ENCODE data around the gene GAMT.

Gene GAMT

DNA sequence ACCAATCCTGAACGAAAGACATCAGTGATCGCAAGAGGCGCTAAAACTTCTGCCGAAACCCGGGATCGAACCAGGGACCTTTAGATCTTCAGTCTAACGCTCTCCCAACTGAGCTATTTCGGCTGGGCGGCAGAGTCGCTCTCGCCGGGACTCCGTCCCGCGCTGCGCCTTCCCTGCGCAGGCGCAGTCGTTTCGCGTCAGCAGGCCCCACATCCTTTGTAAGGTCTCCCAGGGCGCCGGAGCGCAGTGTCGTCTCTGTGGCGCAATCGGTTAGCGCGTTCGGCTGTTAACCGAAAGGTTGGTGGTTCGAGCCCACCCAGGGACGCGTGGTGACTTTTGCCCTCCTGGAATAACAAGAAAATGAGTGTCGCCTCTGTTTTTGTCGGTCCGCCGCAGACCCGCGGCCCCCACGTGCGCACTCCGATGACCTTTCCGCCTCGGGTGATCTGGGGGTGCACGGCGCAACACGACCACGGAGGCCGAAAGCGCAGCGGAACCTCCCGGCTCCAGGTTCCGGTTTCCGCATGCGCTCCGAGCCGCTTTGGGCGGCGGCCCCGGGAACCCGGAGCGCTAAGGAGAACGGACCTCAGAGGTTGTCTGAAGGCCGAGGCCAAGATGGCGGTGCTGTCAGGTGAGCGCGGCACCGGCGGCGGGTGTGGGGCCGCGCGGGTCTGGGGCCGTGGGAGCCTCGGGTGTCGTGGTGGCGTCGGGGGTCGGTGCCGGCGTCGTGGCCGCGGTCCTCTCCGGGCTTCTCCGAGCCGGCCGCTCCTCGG, 17.8 kb downstream of the GAMT start, which contains the start of gene NDUFS7:
NDUFS7 (plus strand) TSS at position 596 of the 773 bp plus-strand sequence; CDS start at position 616, 20 bp downstream.
- DNase-seq: peak; percentile 92

DNA sequence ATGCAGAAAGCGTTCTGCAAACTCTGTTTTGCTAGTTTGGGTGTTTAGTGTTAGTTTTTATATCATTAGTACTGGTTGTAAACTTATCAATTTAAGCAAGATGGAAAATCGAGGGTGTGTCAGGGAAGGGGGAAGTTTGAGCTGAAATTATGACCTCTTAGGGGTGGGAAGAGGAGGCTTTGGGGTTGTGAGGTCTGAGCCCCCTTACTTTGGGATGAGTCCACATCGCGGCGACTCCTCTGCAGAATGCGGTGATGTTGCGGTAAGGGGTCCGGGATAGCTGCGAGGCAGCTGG, 18.4 kb downstream of the GAMT start:
- DNase-seq: no peak

DNA sequence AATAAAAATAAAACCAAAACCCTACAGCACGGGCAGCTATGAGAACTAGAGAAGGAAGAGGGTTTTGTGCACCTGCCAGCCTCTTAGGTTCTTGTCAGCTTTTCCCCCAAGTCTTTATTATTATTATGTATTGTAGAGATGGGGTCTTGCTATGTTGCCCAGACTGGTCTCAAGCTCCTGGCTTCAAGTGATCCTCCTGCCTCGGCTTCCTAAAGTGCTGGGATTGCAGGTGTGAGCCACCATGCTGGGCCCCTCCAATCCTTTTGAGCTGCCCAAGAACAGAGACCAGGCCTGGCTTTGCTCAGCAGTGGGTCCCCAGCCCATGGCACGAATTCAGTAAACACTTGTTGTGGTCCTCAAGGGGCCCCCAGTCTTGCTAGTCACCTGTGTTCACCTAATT, 19.1 kb downstream of the GAMT start:
- no peak for DNase-seq

DNA sequence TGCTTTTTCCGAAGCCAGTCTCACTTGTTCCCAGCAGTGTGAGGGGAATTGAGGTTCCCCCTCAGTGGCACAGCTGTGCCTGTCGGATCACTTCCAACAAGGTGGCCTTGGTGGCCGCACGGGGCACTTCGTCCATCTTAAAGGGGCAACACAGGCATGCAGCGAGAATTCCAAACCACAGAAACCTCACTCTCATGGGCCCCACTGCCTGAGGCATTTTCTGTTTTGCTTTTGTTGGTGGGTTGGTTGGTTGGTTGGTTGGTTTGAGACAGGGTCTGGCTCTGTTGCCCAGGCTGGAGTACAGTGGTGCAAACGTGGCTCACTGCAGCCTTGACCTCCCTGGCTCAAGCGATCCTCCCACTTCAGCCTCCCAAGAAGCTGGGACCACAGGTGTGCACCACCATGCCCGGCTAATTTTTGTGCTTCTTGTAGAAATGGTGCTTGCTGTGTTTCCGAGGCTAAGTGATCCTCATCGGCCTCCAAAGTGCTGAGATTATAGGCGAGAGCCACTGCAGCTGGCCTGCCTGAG, 21.3 kb downstream of the GAMT start:
- DNase-seq: no peak

- DNase-seq: no peak
Measured at GRCh38 chr19:1379126-1379905, 22.0 kb downstream of the GAMT start.

DNA sequence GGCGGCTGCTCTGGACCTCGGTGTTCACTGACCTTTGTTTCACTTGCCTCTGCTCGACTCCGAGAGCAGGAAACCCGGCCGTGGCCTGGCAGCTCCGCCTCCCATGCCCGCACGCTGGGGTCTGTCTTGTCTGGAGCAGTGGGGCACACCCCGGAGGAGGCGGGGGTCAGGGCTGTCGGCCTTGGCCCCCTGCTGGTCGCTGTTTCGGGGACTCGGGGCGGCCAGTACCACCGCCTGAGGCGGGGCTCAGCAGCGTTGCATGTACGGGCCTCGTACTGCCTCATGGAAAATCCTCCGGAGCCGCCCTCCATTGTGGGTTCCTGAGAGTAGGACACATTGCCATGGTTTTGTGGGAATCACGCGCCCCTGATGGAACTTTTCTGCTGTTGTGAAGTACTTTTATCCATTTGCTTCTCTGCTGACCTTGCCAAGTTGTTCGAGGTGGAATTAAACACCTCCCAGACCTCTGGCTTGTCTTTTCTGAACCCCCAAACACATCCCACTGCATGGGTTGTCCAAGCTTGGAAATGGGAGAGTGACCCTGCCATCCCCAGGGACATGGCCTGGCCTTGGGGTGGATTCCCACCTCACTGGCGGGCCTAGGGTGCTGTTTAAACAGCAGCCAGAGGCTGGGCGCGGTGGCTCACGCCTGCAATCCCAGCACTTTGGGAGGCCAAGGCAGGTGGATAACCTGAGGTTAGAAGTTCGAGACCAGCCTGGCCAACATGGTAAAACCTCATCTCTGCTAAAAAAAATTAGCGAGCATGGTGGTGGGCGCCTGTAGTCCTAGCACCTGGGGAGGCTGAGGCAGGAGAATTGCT, 23.2 kb downstream of the GAMT start:
- DNase-seq: no peak

- no peak for DNase-seq
Measured at GRCh38 chr19:1377176-1377964, 24.0 kb downstream of the GAMT start.

GRCh38 chr19:1376415-1376805, 24.9 kb downstream of the GAMT start:
- DNase-seq: no peak

GRCh38 chr19:1374250-1374577, 27.1 kb downstream of the GAMT start:
- no peak for DNase-seq

GRCh38 chr19:1373534-1374249, 27.6 kb downstream of the GAMT start:
- DNase-seq: no peak

- DNase-seq: no peak
Measured at GRCh38 chr19:1373042-1373533, 28.3 kb downstream of the GAMT start.

- DNase-seq: no peak
Measured at GRCh38 chr19:1370579-1371361, 30.6 kb downstream of the GAMT start.

DNA sequence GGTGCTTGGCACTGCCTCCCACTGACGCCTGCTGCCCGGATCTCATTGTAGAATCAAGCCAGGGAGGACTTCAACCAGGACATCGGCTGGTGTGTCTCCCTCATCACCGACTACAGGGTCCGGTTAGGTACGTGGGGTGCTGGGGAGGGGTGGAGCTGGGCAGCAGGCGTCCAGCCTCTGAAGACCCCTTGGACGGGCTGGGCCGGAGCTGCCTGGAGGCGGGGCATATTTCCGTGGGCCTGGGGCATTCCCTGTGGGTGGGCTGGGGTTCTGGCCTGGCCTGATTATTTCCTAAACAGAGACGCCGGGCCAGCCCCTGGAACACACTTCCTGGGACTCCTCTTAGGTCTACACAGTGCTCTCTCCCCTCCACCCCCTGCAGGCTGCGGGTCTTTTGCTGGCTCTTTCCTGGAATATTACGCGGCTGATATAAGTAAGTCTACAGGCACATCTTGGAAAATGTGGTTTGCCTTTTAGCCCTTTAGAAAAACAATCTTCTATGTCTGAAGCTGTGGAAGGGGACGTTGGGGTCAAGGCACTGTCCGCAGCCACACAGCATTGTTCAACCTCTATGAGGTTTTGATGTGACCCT, 32.0 kb downstream of the GAMT start:
- no peak for DNase-seq

GRCh38 chr19:1366899-1367870, 34.2 kb downstream of the GAMT start:
- DNase-seq: no peak

GRCh38 chr19:1366296-1366695, 35.0 kb downstream of the GAMT start:
- DNase-seq: no peak

GRCh38 chr19:1365319-1366269, 35.7 kb downstream of the GAMT start:
- no peak for DNase-seq

DNA sequence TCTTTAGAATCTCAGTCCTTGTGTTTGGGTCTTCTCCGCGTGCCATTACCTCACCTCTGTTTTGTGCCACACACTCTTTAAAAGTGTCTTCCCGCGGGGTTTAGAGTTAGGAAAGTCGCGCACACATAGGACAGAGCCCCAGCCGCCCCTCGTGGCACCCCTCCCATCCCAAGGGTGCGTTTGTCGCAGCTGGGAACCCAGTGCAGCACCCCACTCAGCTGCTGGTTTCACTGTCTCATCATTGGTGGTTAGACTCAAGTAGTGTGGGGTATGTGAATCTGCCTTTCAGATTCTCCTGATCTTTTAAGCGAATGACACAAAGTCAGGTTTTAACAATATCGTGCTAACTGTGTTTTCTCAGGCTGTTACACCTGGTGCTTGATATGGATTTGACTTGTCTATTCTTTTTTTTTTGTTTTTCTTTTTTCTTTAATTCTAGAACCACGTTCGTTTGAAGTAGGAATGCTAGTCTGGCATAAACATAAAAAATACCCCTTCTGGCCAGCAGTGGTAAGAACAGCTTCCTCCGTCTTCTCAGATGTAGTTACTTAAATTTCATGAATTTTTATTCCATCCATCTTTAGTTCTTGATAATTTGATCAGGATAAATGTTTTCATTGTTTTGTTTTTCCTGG, 37.2 kb downstream of the GAMT start:
- no peak for DNase-seq

DNA sequence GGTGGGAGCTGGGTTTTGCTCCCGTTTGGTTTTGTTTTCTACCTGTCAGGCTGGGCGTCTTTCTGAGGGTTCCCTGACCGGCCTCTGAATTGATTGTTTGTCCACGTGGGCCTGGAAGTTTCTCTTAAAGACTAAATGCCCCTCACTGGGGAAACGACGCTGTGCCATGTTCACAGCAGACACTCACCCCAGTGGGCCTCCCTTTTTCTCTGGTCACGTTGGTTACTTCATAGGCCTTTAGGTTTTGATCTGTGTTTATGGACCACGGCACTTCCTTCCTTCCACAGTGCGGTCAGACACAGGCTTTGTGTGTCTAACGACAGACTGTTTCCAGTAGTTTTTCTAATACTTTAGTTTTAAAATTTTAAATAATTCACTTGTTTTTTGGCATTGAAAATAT, 37.7 kb downstream of the GAMT start:
- DNase-seq: no peak

Data from fibroblast of skin of right quadriceps (primary cell).